Neural progenitor cell (in vitro differentiated cells): ENCODE measurements around the gene CTTNBP2NL. TPM values are rescaled to one million over a fixed set of nuclear protein-coding genes. Genes with fewer than 3 reads are reported as not detected.

Experiments
- DNase-seq: peaks from one replicate; pipeline ENCODE4 v3.0.0-alpha.2; 2016; ENCODE audit warnings: low spot score
- H2AFZ ChIP-seq: fragments of 200-600 bp; sonication (generic); replicated peaks from 2 replicates; pipeline ENCODE4 v1.6.1; 2016; ENCODE audit warnings: antibody characterized with exemption
- H3F3A ChIP-seq: fragments of 200-600 bp; sonication (generic); 2 replicates; pipeline ENCODE4 v1.6.1; 2016; ENCODE audit warnings: antibody characterized with exemption, low read depth
- H3K27ac ChIP-seq: fragments of 200-600 bp; sonication (generic); 2 replicates; pipeline ENCODE4 v1.5.1; 2016; ENCODE audit warnings: mild to moderate bottlenecking
- H3K27me3 ChIP-seq: fragments of 200-600 bp; sonication (generic); 2 replicates; pipeline ENCODE4 v1.6.1; 2016; ENCODE audit warnings: mild to moderate bottlenecking, moderate library complexity
- H3K36me3 ChIP-seq: fragments of 200-600 bp; sonication (generic); 2 replicates; pipeline ENCODE4 v1.5.1; 2016
- H3K4me1 ChIP-seq: fragments of 200-600 bp; sonication (generic); 2 replicates; pipeline ENCODE4 v1.6.1; 2016; ENCODE audit warnings: mixed run types
- H3K4me2 ChIP-seq: fragments of 200-600 bp; sonication (generic); 2 replicates; pipeline ENCODE4 v1.6.1; 2016
- H3K4me3 ChIP-seq: fragments of 200-600 bp; sonication (generic); 2 replicates; pipeline ENCODE4 v1.5.1; 2016
- H3K79me2 ChIP-seq: fragments of 200-600 bp; sonication (generic); 2 replicates; pipeline ENCODE4 v1.6.1; 2016; ENCODE audit warnings: low read depth
- H3K9ac ChIP-seq: fragments of 200-600 bp; sonication (generic); 2 replicates; pipeline ENCODE4 v1.6.1; 2016
- H3K9me3 ChIP-seq: fragments of 200-600 bp; sonication (generic); 2 replicates; pipeline ENCODE4 v1.5.1; 2016; ENCODE audit warnings: low read depth
- H4K20me1 ChIP-seq: fragments of 200-600 bp; sonication (generic); 2 replicates; pipeline ENCODE4 v1.6.1; 2016; ENCODE audit warnings: low read depth
- H3K27ac Mint-ChIP-seq: 3 replicates; pipeline ENCODE4 v1.8.0; 2021; ENCODE audit warnings: mixed read lengths
- H3K27me3 Mint-ChIP-seq: 2 replicates; pipeline ENCODE4 v1.8.0; 2022; ENCODE audit warnings: low read depth, mild to moderate bottlenecking, inconsistent platforms, moderate library complexity, mixed read lengths; ENCODE audit not compliant: insufficient read depth
- H3K36me3 Mint-ChIP-seq: 3 replicates; pipeline ENCODE4 v1.8.0; 2021; ENCODE audit warnings: mixed read lengths
- H3K4me1 Mint-ChIP-seq: 3 replicates; pipeline ENCODE4 v1.8.0; 2021; ENCODE audit warnings: mixed read lengths
- H3K4me3 Mint-ChIP-seq: 3 replicates; pipeline ENCODE4 v1.8.0; 2021; ENCODE audit warnings: mild to moderate bottlenecking, moderate library complexity, mixed read lengths
- H3K9me3 Mint-ChIP-seq: 3 replicates; pipeline ENCODE4 v1.8.0; 2020; ENCODE audit warnings: mixed read lengths
- CTCF ChIP-seq: fragments of 200-600 bp; sonication (generic); IDR thresholded peaks from 2 replicates; pipeline ENCODE4 v1.5.1; 2017; ENCODE audit warnings: antibody characterized with exemption, mild to moderate bottlenecking
- EZH2 ChIP-seq: fragments of 200-600 bp; sonication (generic); IDR thresholded peaks from 2 replicates; pipeline ENCODE4 v1.6.1; 2017; ENCODE audit warnings: antibody characterized with exemption, mild to moderate bottlenecking, moderate library complexity
- EZH2phosphoT487 ChIP-seq: fragments of 200-600 bp; sonication (generic); IDR thresholded peaks from 2 replicates; pipeline ENCODE4 v1.6.1; 2017; ENCODE audit warnings: antibody characterized with exemption
- total RNA-seq: library from RNA; depleted of rRNA; stranded (reverse); fragments of >200 nt; gene quantifications from 2 replicates; pipeline ENCODE4 v1.2.3, GENCODE V29; 2015; ENCODE audit warnings: low replicate concordance

CTTNBP2NL gene
- total RNA-seq, 1 donor from 2014 or later = 27.2 TPM

- no peaks in the 10 kb centered on the region for H3K27me3 ChIP-seq
- no peaks in the 10 kb centered on the region for H3F3A ChIP-seq
- TF ChIP-seq EZH2 (no peak), CTCF (no peak), EZH2phosphoT487 (no peak)
- no peak for DNase-seq
- H3K4me2 ChIP-seq = no peak overlapping the region
- H2AFZ ChIP-seq = no peak overlapping the region
- no peaks in the 10 kb centered on the region for H3K4me1 Mint-ChIP-seq
- H3K9me3 ChIP-seq = no peaks in the 10 kb centered on the region
- no peaks in the 10 kb centered on the region for H3K9me3 Mint-ChIP-seq
- H3K4me3 ChIP-seq = no peak overlapping the region
- no peaks in the 10 kb centered on the region for H3K4me1 ChIP-seq
- H3K9ac ChIP-seq = no peak overlapping the region
- no peaks in the 10 kb centered on the region for H3K27me3 Mint-ChIP-seq
- H4K20me1 ChIP-seq = peaks cover 17% of the 10 kb centered on the region
- H3K79me2 ChIP-seq = peaks cover 33% of the 10 kb centered on the region
- no peak overlapping the region for H3K27ac ChIP-seq
- H3K4me3 Mint-ChIP-seq = no peak overlapping the region
- H3K27ac Mint-ChIP-seq = no peak overlapping the region
- H3K36me3 Mint-ChIP-seq = peaks cover 19% of the 10 kb centered on the region
- H3K36me3 ChIP-seq = no peaks in the 10 kb centered on the region
Measured at GRCh38 chr1:112429749-112430148, 33.7 kb downstream of the CTTNBP2NL start.

GRCh38 chr1:112431038-112431437 lies 35.0 kb downstream of the CTTNBP2NL start:
- Histone ChIP-seq H3K27me3 (no peaks in the 10 kb centered on the region), H3K9ac (peak overlapping the region; percentile 20), H3K36me3 (no peaks in the 10 kb centered on the region), H3K9me3 (no peaks in the 10 kb centered on the region), H4K20me1 (peaks cover 15% of the 10 kb centered on the region), H2AFZ (no peak overlapping the region), H3K27ac (no peak overlapping the region), H3K4me2 (no peak overlapping the region), H3F3A (no peaks in the 10 kb centered on the region), H3K79me2 (peaks cover 26% of the 10 kb centered on the region), H3K4me3 (no peak overlapping the region), H3K4me1 (no peaks in the 10 kb centered on the region)
- Mint-ChIP-seq H3K4me3 (no peak overlapping the region), H3K9me3 (no peaks in the 10 kb centered on the region), H3K36me3 (peaks cover 16% of the 10 kb centered on the region), H3K27ac (no peak overlapping the region), H3K4me1 (no peaks in the 10 kb centered on the region), H3K27me3 (no peaks in the 10 kb centered on the region)
- no peak for DNase-seq
- TF ChIP-seq EZH2 = no peak
- no peak for TF ChIP-seq EZH2phosphoT487
- no peak for TF ChIP-seq CTCF

GRCh38 chr1:112435448-112435847 lies 39.4 kb downstream of the CTTNBP2NL start:
- no peak overlapping the region for H3K4me3 ChIP-seq
- no peaks in the 10 kb centered on the region for H3K9me3 ChIP-seq
- Mint-ChIP-seq H3K27ac (no peak overlapping the region), H3K36me3 (peaks cover 33% of the 10 kb centered on the region), H3K9me3 (peaks cover 2% of the 10 kb centered on the region), H3K4me3 (no peak overlapping the region), H3K27me3 (no peaks in the 10 kb centered on the region), H3K4me1 (no peaks in the 10 kb centered on the region)
- TF ChIP-seq EZH2 (no peak), CTCF (no peak), EZH2phosphoT487 (no peak)
- H3F3A ChIP-seq = no peaks in the 10 kb centered on the region
- no peaks in the 10 kb centered on the region for H3K4me1 ChIP-seq
- no peak for DNase-seq
- peaks cover 34% of the 10 kb centered on the region for H4K20me1 ChIP-seq
- no peak overlapping the region for H3K9ac ChIP-seq
- no peaks in the 10 kb centered on the region for H3K27me3 ChIP-seq
- no peak overlapping the region for H3K27ac ChIP-seq
- peaks cover 46% of the 10 kb centered on the region for H3K79me2 ChIP-seq
- H3K36me3 ChIP-seq = no peaks in the 10 kb centered on the region
- H3K4me2 ChIP-seq = no peak overlapping the region
- no peak overlapping the region for H2AFZ ChIP-seq
